B cell (primary cell): Measurements from ENCODE around the gene SEL1L. TPM values are rescaled to one million over a fixed set of nuclear protein-coding genes. Genes with fewer than 3 reads are reported as not detected.

Experiments used
- ATAC-seq: fragments of 200-7000 bp; cut with Tn5 transposase; one replicate; pipeline ENCODE4 v1.10.0; 2021; ENCODE audit warnings: low read depth, mild to moderate bottlenecking, moderate number of reproducible peaks, moderate library complexity
- CTCF ChIA-PET: fragments of 350-600 bp; sonication (Branson Sonifier 250); formaldehyde crosslinking; loops from one replicate; lab custom pipeline; 2021; ENCODE audit warnings: antibody characterized with exemption, inconsistent platforms; lab: Charles Lee
- POLR2A ChIA-PET: fragments of 350-600 bp; sonication (Branson Sonifier 250); formaldehyde crosslinking; loops from one replicate; lab custom pipeline; 2021; ENCODE audit warnings: antibody characterized with exemption; lab: Charles Lee
- DNase-seq: peaks from one replicate; pipeline ENCODE4 v3.0.0; 2013
- H2AFZ ChIP-seq: 2 replicates; pipeline ENCODE4 v1.6.1; 2012; ENCODE audit warnings: mild to moderate bottlenecking, low read depth, low read length; ENCODE audit not compliant: insufficient read depth, poor library complexity, severe bottlenecking
- H3K27ac ChIP-seq, 2 donors: 1 replicate in 1 of 2; 2 replicates in 1 of 2; pipeline ENCODE4 v1.5.1; 2012 to 2013; ENCODE audit warnings: low read length in 2 of 2, mild to moderate bottlenecking in 2 of 2, moderate library complexity in 1 of 2
- H3K27me3 ChIP-seq, 4 experiments: fragments of 200-600 bp in 1 of 4; sonication (generic) in 1 of 4; replicated peaks in 1 of 4; 1 replicate in 2 of 4; 2 replicates in 2 of 4; pipeline versions ENCODE4 v1.6.1 to v1.7.0; 2013 to 2016; ENCODE audit warnings: low read length in 3 of 4, mild to moderate bottlenecking in 2 of 4, mixed read lengths in 1 of 4, moderate library complexity in 1 of 4; ENCODE audit not compliant: insufficient read depth in 4 of 4, control insufficient read depth in 3 of 4; ENCODE audit errors: control extremely low read depth in 1 of 4
- H3K36me3 ChIP-seq, 2 experiments: replicated peaks in 1 of 2; 1 replicate in 1 of 2; 2 replicates in 1 of 2; pipeline versions ENCODE4 v1.6.1 to v1.7.1; 2013; ENCODE audit warnings: low read length in 1 of 2; ENCODE audit not compliant: insufficient read depth in 2 of 2, control insufficient read depth in 1 of 2; ENCODE audit errors: control extremely low read depth in 1 of 2, extremely low read depth in 1 of 2
- H3K4me1 ChIP-seq, 2 donors: fragments of 200-600 bp in 1 of 2; sonication (generic) in 1 of 2; 1 replicate in 1 of 2; 2 replicates in 1 of 2; pipeline versions ENCODE4 v1.5.1 to v1.6.1; 2013 to 2017; ENCODE audit warnings: low read length in 2 of 2; ENCODE audit not compliant: control insufficient read depth in 2 of 2, insufficient read depth in 2 of 2
- H3K4me2 ChIP-seq: replicated peaks from 2 replicates; pipeline ENCODE3; 2012; ENCODE audit warnings: mild to moderate bottlenecking, low read depth, low read length; ENCODE audit not compliant: poor library complexity, severe bottlenecking
- H3K4me3 ChIP-seq, 5 experiments: fragments of 200-600 bp in 1 of 5; sonication (generic) in 1 of 5; 1 replicate in 3 of 5; 2 replicates in 2 of 5; pipeline versions ENCODE4 v1.5.1 to v1.7.0; 2011 to 2016; ENCODE audit warnings: low read length in 4 of 5, mild to moderate bottlenecking in 4 of 5, low read depth in 2 of 5, control low read depth in 1 of 5, moderate library complexity in 1 of 5; ENCODE audit not compliant: insufficient read depth in 1 of 5; ENCODE audit errors: control extremely low read depth in 1 of 5, extremely low read depth in 1 of 5
- H3K79me2 ChIP-seq: fragments of 200-600 bp; sonication (generic); one replicate; pipeline ENCODE4 v1.6.0; 2016; ENCODE audit warnings: low read length; ENCODE audit not compliant: control insufficient read depth, insufficient read depth
- H3K9ac ChIP-seq: fragments of 200-600 bp; sonication (generic); 2 replicates; pipeline ENCODE4 v1.6.1; 2017; ENCODE audit warnings: mild to moderate bottlenecking, low read length, moderate library complexity
- H3K9me3 ChIP-seq, 3 donors: one replicate each; pipeline versions ENCODE4 v1.6.1 to v1.7.1; 2013; ENCODE audit warnings: low read length in 2 of 3; ENCODE audit not compliant: control insufficient read depth in 2 of 3, insufficient read depth in 1 of 3; ENCODE audit errors: control extremely low read depth in 1 of 3
- H4K20me1 ChIP-seq: 2 replicates; pipeline ENCODE4 v1.6.0; 2012; ENCODE audit warnings: mild to moderate bottlenecking, low read length; ENCODE audit not compliant: insufficient read depth, control insufficient read depth, poor library complexity, severe bottlenecking
- H3K27ac Mint-ChIP-seq: one replicate; pipeline ENCODE4 v1.8.0; 2021; ENCODE audit warnings: mixed read lengths
- H3K27me3 Mint-ChIP-seq: one replicate; pipeline ENCODE4 v1.8.0; 2021; ENCODE audit warnings: mixed read lengths
- H3K4me1 Mint-ChIP-seq: one replicate; pipeline ENCODE4 v1.8.0; 2021; ENCODE audit warnings: mixed read lengths
- H3K4me3 Mint-ChIP-seq: one replicate; pipeline ENCODE4 v1.8.0; 2021; ENCODE audit warnings: mixed read lengths
- H3K9me3 Mint-ChIP-seq: one replicate; pipeline ENCODE4 v1.8.0; 2022; ENCODE audit warnings: mixed read lengths; ENCODE audit not compliant: insufficient read depth
- EZH2 ChIP-seq: IDR thresholded peaks from 2 replicates; pipeline ENCODE4 v1.6.1; 2012; ENCODE audit warnings: borderline replicate concordance, low read depth, mild to moderate bottlenecking, moderate library complexity, low read length; ENCODE audit not compliant: insufficient read depth, poor library complexity, severe bottlenecking
- WGBS: methylation state at CpG from one replicate; pipeline ENCODE4 v1.1.5; 2013; ENCODE audit warnings: missing lambda C conversion rate; ENCODE audit not compliant: insufficient coverage; 5-methylcytosine and 5-hydroxymethylcytosine counted together
- intact Hi-C: fragments of 100-400 bp; cut with micrococcal nuclease; formaldehyde crosslinking; loops from one replicate; pipeline ENCODE4 v1.10.0; 2022
- polyA plus RNA-seq: library from polyadenylated mRNA; depleted of rRNA; stranded (reverse); fragments of >200 nt; gene quantifications from 2 replicates; pipeline ENCODE4 v1.2.3, GENCODE V29; 2012
- total RNA-seq, 2 donors: library from RNA; stranded (reverse); fragments of 120-200 nt in 1 of 2; gene quantifications; 1 replicate in 1 of 2; 2 replicates in 1 of 2; pipeline versions ENCODE4 v1.2.3 to v1.2.4, GENCODE V29; 2013 to 2022
- TF ChIP-seq, protein P1 (sequence below): fragments of 200-600 bp; IDR thresholded peaks from one replicate; pipeline ENCODE4 v1.8.0; 2022; ENCODE audit warnings: antibody characterized with exemption, mild to moderate bottlenecking

SEL1L gene
- total and polyA plus RNA-seq, 2 donors (not counting 1 experiment from before 2014, with no cell fraction given), result 7.3 to 50.0 TPM

DNA sequence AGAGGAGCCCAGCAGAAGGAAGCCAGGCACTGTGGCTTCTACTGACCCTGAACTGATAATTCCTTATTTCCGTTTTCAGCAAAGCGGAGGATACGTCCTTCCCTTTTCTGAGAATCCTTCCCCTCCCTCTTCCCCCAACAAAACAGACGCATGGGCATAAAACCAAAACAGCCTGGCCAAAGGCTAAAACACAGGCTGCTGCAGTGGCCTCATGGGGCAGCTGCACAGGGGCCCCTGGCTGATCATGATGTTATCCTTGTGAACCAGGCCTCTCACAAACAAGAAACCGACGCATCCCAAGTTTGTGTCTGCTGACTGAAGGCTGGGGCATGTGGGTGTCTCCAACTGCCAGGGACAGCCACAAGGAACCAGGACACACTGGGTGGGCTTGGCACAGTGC lies 110.1 kb downstream of the SEL1L start:
- CTCF ChIA-PET, result no interaction called here
- H3K4me1 ChIP-seq, result no peaks in the 10 kb centered on the region

More for the DNA sequence above, 110.1 kb downstream of the SEL1L start:
- no peaks in the 10 kb centered on the region for H3K9me3 ChIP-seq
- peaks cover 27% of the 10 kb centered on the region for H3K27me3 Mint-ChIP-seq
- intact Hi-C loops, result no loop called here
- 37% methylated on average over 6 of the region's 6 CpGs for WGBS
- H2AFZ ChIP-seq, result no peak overlapping the region
- no peak overlapping the region for H3K9ac ChIP-seq
- no peak overlapping the region for H3K27ac ChIP-seq
- no peaks in the 10 kb centered on the region for H4K20me1 ChIP-seq
- no peak overlapping the region for H3K4me3 Mint-ChIP-seq
- no peak overlapping the region for H3K27ac Mint-ChIP-seq
- H3K4me2 ChIP-seq, result no peak overlapping the region
- no peak for DNase-seq
- H3K27me3 ChIP-seq, result peaks cover 0 to 10% (median 2%) of the 10 kb centered on the region in 4 experiments
- H3K4me3 ChIP-seq, result no peak overlapping the region
- POLR2A ChIA-PET, result no interaction called here
- no peaks in the 10 kb centered on the region for H3K4me1 Mint-ChIP-seq
- no peak for ATAC-seq
- no peaks in the 10 kb centered on the region for H3K36me3 ChIP-seq
- H3K79me2 ChIP-seq, result no peaks in the 10 kb centered on the region
- TF ChIP-seq, protein P1, sequence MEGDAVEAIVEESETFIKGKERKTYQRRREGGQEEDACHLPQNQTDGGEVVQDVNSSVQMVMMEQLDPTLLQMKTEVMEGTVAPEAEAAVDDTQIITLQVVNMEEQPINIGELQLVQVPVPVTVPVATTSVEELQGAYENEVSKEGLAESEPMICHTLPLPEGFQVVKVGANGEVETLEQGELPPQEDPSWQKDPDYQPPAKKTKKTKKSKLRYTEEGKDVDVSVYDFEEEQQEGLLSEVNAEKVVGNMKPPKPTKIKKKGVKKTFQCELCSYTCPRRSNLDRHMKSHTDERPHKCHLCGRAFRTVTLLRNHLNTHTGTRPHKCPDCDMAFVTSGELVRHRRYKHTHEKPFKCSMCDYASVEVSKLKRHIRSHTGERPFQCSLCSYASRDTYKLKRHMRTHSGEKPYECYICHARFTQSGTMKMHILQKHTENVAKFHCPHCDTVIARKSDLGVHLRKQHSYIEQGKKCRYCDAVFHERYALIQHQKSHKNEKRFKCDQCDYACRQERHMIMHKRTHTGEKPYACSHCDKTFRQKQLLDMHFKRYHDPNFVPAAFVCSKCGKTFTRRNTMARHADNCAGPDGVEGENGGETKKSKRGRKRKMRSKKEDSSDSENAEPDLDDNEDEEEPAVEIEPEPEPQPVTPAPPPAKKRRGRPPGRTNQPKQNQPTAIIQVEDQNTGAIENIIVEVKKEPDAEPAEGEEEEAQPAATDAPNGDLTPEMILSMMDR, result no peak
- no peak for TF ChIP-seq EZH2
- peaks cover 4% of the 10 kb centered on the region for H3K9me3 Mint-ChIP-seq

Other genes starting within 250 kb of the SEL1L start
- not detected in 2 replicates for gene STON2, start 133.5 kb downstream of the SEL1L start, total RNA-seq
- 0.03 and 0.04 TPM in 2 replicates for gene STON2, start 133.5 kb downstream of the SEL1L start, polyA plus RNA-seq